ENCODE results near the gene RIPK4. TPM values are rescaled to one million over a fixed set of nuclear protein-coding genes. Genes with fewer than 3 reads are reported as not detected.

Gene RIPK4
- total and polyA plus RNA-seq, 2 of the 13 experiments (the other 11 are each of a cell fraction or from before 2014, with no cell fraction given), result 3.1 to 4.9 TPM

DNA sequence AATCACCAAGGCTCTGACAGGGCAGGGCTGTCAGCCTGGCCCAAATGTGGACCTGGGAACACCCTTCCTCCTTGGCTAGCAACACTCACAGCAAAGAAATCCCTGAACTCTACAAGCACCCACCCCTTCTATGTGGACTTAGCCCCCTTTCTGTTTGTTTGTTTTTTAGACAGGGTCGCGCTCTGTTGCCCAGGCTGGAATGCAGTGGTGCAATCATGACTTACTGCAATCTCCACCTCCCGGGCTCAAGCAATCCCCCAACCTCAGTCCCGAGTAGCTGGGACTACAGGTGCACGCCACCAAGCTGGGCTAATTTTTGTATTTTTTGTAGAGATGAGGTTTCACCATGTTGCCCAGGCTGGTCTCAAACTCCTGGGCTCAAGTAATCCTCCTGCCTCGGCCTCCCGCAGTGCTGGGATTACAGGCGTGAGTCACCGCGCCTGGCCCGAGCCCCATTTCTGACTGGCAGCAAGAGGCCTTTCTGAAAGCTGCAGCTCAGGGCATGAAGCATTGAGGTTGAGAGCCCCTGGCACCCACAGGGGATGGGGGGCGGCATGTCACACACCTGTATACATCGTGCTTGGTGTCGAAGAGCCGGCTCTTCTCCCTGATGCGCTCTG lies 16.2 kb downstream of the RIPK4 start (continued):
- peak; percentile 62; the same call in 1 of the 2 replicates for TF ChIP-seq ZNF281 (CRISPR knock-in tag; IDR thresholded peaks at IDR 0.05; ENCODE audit: borderline replicate concordance)
- no peak for TF ChIP-seq KMT2B (CRISPR knock-in tag; IDR thresholded peaks at IDR 0.05)
- no peak for TF ChIP-seq POLR2A (IDR thresholded peaks at IDR 0.05; ENCODE audit: insufficient read depth in 1 of 2, low read depth in 2 of 2, low read length in 2 of 2)
- TF ChIP-seq SMAD1 (CRISPR knock-in tag; IDR thresholded peaks at IDR 0.05; ENCODE audit: borderline replicate concordance, low read depth), result no peak
- TF ChIP-seq IKZF4 (CRISPR knock-in tag; IDR thresholded peaks at IDR 0.05; ENCODE audit: borderline replicate concordance, low read depth, not compliant biosample characterization), result no peak
- TF ChIP-seq ZNF382 (CRISPR knock-in tag; IDR thresholded peaks at IDR 0.05; ENCODE audit: borderline replicate concordance), result no peak
- TF ChIP-seq ZNF740 (CRISPR knock-in tag; IDR thresholded peaks at IDR 0.05), result no peak
- TF ChIP-seq TCF12 (IDR thresholded peaks at IDR 0.05), result no peak
- TF ChIP-seq TCF12 (CRISPR knock-in tag; IDR thresholded peaks at IDR 0.05), result no peak
- TF ChIP-seq, protein P1, sequence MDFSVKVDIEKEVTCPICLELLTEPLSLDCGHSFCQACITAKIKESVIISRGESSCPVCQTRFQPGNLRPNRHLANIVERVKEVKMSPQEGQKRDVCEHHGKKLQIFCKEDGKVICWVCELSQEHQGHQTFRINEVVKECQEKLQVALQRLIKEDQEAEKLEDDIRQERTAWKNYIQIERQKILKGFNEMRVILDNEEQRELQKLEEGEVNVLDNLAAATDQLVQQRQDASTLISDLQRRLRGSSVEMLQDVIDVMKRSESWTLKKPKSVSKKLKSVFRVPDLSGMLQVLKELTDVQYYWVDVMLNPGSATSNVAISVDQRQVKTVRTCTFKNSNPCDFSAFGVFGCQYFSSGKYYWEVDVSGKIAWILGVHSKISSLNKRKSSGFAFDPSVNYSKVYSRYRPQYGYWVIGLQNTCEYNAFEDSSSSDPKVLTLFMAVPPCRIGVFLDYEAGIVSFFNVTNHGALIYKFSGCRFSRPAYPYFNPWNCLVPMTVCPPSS (IDR thresholded peaks at IDR 0.05), result no peak
- no peak for TF ChIP-seq ZNF256 (CRISPR knock-in tag; conservative IDR thresholded peaks at IDR 0.05)
- TF ChIP-seq RFXAP (CRISPR knock-in tag; IDR thresholded peaks at IDR 0.05; ENCODE audit: borderline replicate concordance), result no peak
- TF ChIP-seq CHD2 (IDR thresholded peaks at IDR 0.05; ENCODE audit: low read depth, low read length), result no peak
- TF ChIP-seq, protein P2, sequence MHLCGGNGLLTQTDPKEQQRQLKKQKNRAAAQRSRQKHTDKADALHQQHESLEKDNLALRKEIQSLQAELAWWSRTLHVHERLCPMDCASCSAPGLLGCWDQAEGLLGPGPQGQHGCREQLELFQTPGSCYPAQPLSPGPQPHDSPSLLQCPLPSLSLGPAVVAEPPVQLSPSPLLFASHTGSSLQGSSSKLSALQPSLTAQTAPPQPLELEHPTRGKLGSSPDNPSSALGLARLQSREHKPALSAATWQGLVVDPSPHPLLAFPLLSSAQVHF (CRISPR knock-in tag; IDR thresholded peaks at IDR 0.05), result no peak
- TF ChIP-seq, protein P3, sequence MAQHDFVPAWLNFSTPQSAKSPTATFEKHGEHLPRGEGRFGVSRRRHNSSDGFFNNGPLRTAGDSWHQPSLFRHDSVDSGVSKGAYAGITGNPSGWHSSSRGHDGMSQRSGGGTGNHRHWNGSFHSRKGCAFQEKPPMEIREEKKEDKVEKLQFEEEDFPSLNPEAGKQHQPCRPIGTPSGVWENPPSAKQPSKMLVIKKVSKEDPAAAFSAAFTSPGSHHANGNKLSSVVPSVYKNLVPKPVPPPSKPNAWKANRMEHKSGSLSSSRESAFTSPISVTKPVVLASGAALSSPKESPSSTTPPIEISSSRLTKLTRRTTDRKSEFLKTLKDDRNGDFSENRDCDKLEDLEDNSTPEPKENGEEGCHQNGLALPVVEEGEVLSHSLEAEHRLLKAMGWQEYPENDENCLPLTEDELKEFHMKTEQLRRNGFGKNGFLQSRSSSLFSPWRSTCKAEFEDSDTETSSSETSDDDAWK (CRISPR knock-in tag; IDR thresholded peaks at IDR 0.05), result no peak
- TF ChIP-seq PCBP2 (optimal IDR thresholded peaks at IDR 0.05; ENCODE audit: low read depth, low read length, poor library complexity, severe bottlenecking), result no peak
- no peak for TF ChIP-seq MTF1 (CRISPR knock-in tag; IDR thresholded peaks at IDR 0.05)
- TF ChIP-seq ZNF343 (CRISPR knock-in tag; IDR thresholded peaks at IDR 0.05), result no peak
- no peak for TF ChIP-seq ZXDC (CRISPR knock-in tag; IDR thresholded peaks at IDR 0.05)
- 0 out of 2 replicates have a peak, but pooled peaks have one; percentile 48 for TF ChIP-seq HMG20B (CRISPR knock-in tag; conservative IDR thresholded peaks at IDR 0.05)
- no peak for TF ChIP-seq ZNF431 (CRISPR knock-in tag; IDR thresholded peaks at IDR 0.05; ENCODE audit: borderline replicate concordance, low read depth)
